HG03571 (cell line): ENCODE data around the gene ANKS1B.

Experiments
- ATAC-seq: cut with Tn5 transposase; IDR thresholded peaks from one replicate; pipeline ENCODE4 v1.9.1; 2021; ENCODE audit not compliant: unreplicated experiment

ANKS1B gene

GRCh38 chr12:98719515-98720504, 1264.9 kb downstream of the ANKS1B start:
- peak; percentile 70 for ATAC-seq

GRCh38 chr12:98714426-98714825, 1270.3 kb downstream of the ANKS1B start:
- ATAC-seq = no peak

- ATAC-seq = no peak
Observed at GRCh38 chr12:98709022-98709421, 1275.7 kb downstream of the ANKS1B start.

GRCh38 chr12:98701166-98701565, 1283.6 kb downstream of the ANKS1B start:
- no peak for ATAC-seq

- ATAC-seq = no peak
Observed at GRCh38 chr12:98699586-98699985, 1285.2 kb downstream of the ANKS1B start.

- peak; percentile 96 for ATAC-seq
Observed at GRCh38 chr12:98698603-98699463, 1285.9 kb downstream of the ANKS1B start.

- no peak for ATAC-seq
Observed at GRCh38 chr12:98697209-98697608, 1287.5 kb downstream of the ANKS1B start.

GRCh38 chr12:98696036-98696646, 1288.6 kb downstream of the ANKS1B start:
- no peak for ATAC-seq

GRCh38 chr12:98691351-98691750, 1293.4 kb downstream of the ANKS1B start:
- no peak for ATAC-seq

- ATAC-seq = no peak
Observed at GRCh38 chr12:98686603-98687002, 1298.1 kb downstream of the ANKS1B start.
